GM23338 (cell line): Measurements from ENCODE around the gene SLC38A8. TPM values are rescaled to one million over a fixed set of nuclear protein-coding genes. Genes with fewer than 3 reads are reported as not detected.

Experiments used
- ATAC-seq: fragments of 200-7000 bp; cut with Tn5 transposase; 3 replicates; pipeline ENCODE4 v1.9.1; 2020
- DNase-seq: peaks from one replicate; pipeline ENCODE4 v3.0.0-alpha.2; 2015; ENCODE audit warnings: low spot score
- H2AFZ ChIP-seq: fragments of 200-600 bp; sonication (generic); 2 replicates; pipeline ENCODE4 v1.8.0; 2016; ENCODE audit warnings: antibody characterized with exemption, mild to moderate bottlenecking, moderate library complexity
- H3F3A ChIP-seq: fragments of 200-600 bp; sonication (generic); replicated peaks from 2 replicates; pipeline ENCODE4 v1.8.0; 2017; ENCODE audit warnings: antibody characterized with exemption, mixed run types, low read depth
- H3K27ac ChIP-seq: fragments of 200-600 bp; sonication (generic); 2 replicates; pipeline ENCODE4 v1.6.1; 2016; ENCODE audit warnings: low read depth
- H3K27me3 ChIP-seq: fragments of 200-600 bp; sonication (generic); 2 replicates; pipeline ENCODE4 v1.8.0; 2016; ENCODE audit warnings: mild to moderate bottlenecking, mixed run types, moderate library complexity; ENCODE audit not compliant: insufficient read depth
- H3K36me3 ChIP-seq: fragments of 200-600 bp; sonication (generic); 2 replicates; pipeline ENCODE4 v1.8.0; 2016; ENCODE audit warnings: mild to moderate bottlenecking; ENCODE audit not compliant: insufficient read depth
- H3K4me1 ChIP-seq: fragments of 200-600 bp; sonication (generic); 2 replicates; pipeline ENCODE4 v1.8.0; 2016; ENCODE audit warnings: mild to moderate bottlenecking, moderate library complexity; ENCODE audit not compliant: insufficient read depth
- H3K4me2 ChIP-seq: fragments of 200-600 bp; sonication (generic); 2 replicates; pipeline ENCODE4 v1.7.1; 2017; ENCODE audit warnings: mixed run types
- H3K4me3 ChIP-seq: fragments of 200-600 bp; sonication (generic); 2 replicates; pipeline ENCODE4 v1.6.1; 2016; ENCODE audit warnings: mixed run types
- H3K79me2 ChIP-seq: fragments of 200-600 bp; sonication (generic); replicated peaks from 2 replicates; pipeline ENCODE4 v1.8.0; 2017; ENCODE audit warnings: mild to moderate bottlenecking; ENCODE audit not compliant: insufficient read depth
- H3K9me2 ChIP-seq: fragments of 200-600 bp; sonication (generic); 2 replicates; pipeline ENCODE4 v1.8.0; 2017; ENCODE audit not compliant: insufficient read depth
- H4K20me1 ChIP-seq: fragments of 200-600 bp; sonication (generic); replicated peaks from 2 replicates; pipeline ENCODE4 v1.8.0; 2017; ENCODE audit warnings: mild to moderate bottlenecking; ENCODE audit not compliant: insufficient read depth
- H3K27ac Mint-ChIP-seq: 2 replicates; pipeline ENCODE4 v1.8.0; 2020; ENCODE audit warnings: inconsistent platforms, mild to moderate bottlenecking, moderate library complexity, mixed read lengths
- H3K27me3 Mint-ChIP-seq: 3 replicates; pipeline ENCODE4 v1.8.0; 2022; ENCODE audit warnings: low read depth, mild to moderate bottlenecking, moderate library complexity, mixed read lengths, inconsistent platforms; ENCODE audit not compliant: insufficient read depth, poor library complexity
- H3K36me3 Mint-ChIP-seq: 3 replicates; pipeline ENCODE4 v1.8.0; 2021; ENCODE audit warnings: low read depth, mild to moderate bottlenecking, inconsistent platforms, moderate library complexity, mixed read lengths
- H3K4me1 Mint-ChIP-seq: 3 replicates; pipeline ENCODE4 v1.8.0; 2020; ENCODE audit warnings: mild to moderate bottlenecking, inconsistent platforms, mixed read lengths
- H3K4me3 Mint-ChIP-seq: 3 replicates; pipeline ENCODE4 v1.8.0; 2021; ENCODE audit warnings: moderate library complexity, mild to moderate bottlenecking, inconsistent platforms, mixed read lengths
- H3K9me3 Mint-ChIP-seq: 3 replicates; pipeline ENCODE4 v1.8.0; 2020; ENCODE audit warnings: moderate library complexity, mild to moderate bottlenecking, inconsistent platforms, mixed read lengths
- CREB1 ChIP-seq: fragments of 250-450 bp; sonication (Bioruptor Pico); IDR thresholded peaks from 2 replicates; pipeline ENCODE4 v1.5.0; 2020; ENCODE audit warnings: low read depth, mild to moderate bottlenecking, moderate library complexity
- EZH2 ChIP-seq: fragments of 200-600 bp; sonication (generic); IDR thresholded peaks from one replicate; pipeline ENCODE4 v1.8.0; 2017; ENCODE audit warnings: antibody characterized with exemption, mild to moderate bottlenecking, low read depth; ENCODE audit not compliant: unreplicated experiment
- EZH2phosphoT487 ChIP-seq: fragments of 200-600 bp; sonication (generic); IDR thresholded peaks from one replicate; pipeline ENCODE4 v1.8.1; 2018; ENCODE audit warnings: antibody characterized with exemption; ENCODE audit not compliant: unreplicated experiment
- JUNB ChIP-seq: IDR thresholded peaks from one replicate; pipeline ENCODE4 v1.6.1; 2016; ENCODE audit warnings: antibody characterized with exemption; ENCODE audit not compliant: unreplicated experiment
- NANOG ChIP-seq: IDR thresholded peaks from 2 replicates; pipeline ENCODE4 v1.6.1; 2016; ENCODE audit warnings: antibody characterized with exemption, borderline replicate concordance
- POLR2AphosphoS5 ChIP-seq: IDR thresholded peaks from 2 replicates; pipeline ENCODE4 v1.6.1; 2016; ENCODE audit warnings: antibody characterized with exemption, low read depth
- STAT1 ChIP-seq: IDR thresholded peaks from one replicate; pipeline ENCODE4 v1.6.1; 2016; ENCODE audit warnings: antibody characterized with exemption; ENCODE audit not compliant: unreplicated experiment
- ZNF114 ChIP-seq: fragments of 250-450 bp; sonication (Bioruptor Pico); IDR thresholded peaks from 2 replicates; pipeline ENCODE4 v1.5.0; 2020; ENCODE audit warnings: mild to moderate bottlenecking, moderate library complexity
- ZNF331 ChIP-seq: fragments of 250-450 bp; sonication (Bioruptor Pico); IDR thresholded peaks from 2 replicates; pipeline ENCODE4 v1.5.0; 2020; ENCODE audit warnings: low read depth, mild to moderate bottlenecking, moderate library complexity
- polyA plus RNA-seq: library from polyadenylated mRNA; unstranded; fragments of >200 nt; fragmentation: Nextera tagmentation; extraction: Ambion mirVana; gene quantifications from 2 replicates; pipeline ENCODE4 v1.2.1, GENCODE V29; 2016
- total RNA-seq: library from RNA; depleted of rRNA; stranded (reverse); fragments of >200 nt; shearing (Covaris generic); gene quantifications from 2 replicates; pipeline ENCODE4 v1.2.3, GENCODE V29; 2014
- TF ChIP-seq, protein P1 (sequence below): IDR thresholded peaks from 2 replicates; pipeline ENCODE4 v1.6.1; 2016; ENCODE audit warnings: antibody characterized with exemption
- TF ChIP-seq, protein P2 (sequence below): IDR thresholded peaks from one replicate; pipeline ENCODE4 v1.6.1; 2018; ENCODE audit warnings: antibody characterized with exemption; ENCODE audit not compliant: unreplicated experiment
- TF ChIP-seq, protein P3 (sequence below): fragments of 250-450 bp; sonication (Bioruptor Pico); IDR thresholded peaks from 2 replicates; pipeline ENCODE4 v1.5.0; 2020; ENCODE audit warnings: mild to moderate bottlenecking, moderate library complexity
- TF ChIP-seq, protein P4 (sequence below), 2 experiments: fragments of 200-600 bp in 1 of 2; sonication (generic) in 1 of 2; conservative IDR thresholded peaks; 2 replicates each; pipeline versions ENCODE4 v1.5.1 to v1.6.1; 2016 to 2017; ENCODE audit warnings: antibody characterized with exemption in 2 of 2, low read depth in 2 of 2, mild to moderate bottlenecking in 2 of 2, moderate library complexity in 1 of 2

The SLC38A8 gene
- total and polyA plus RNA-seq, 2 experiments from 2014 or later: not detected

DNA sequence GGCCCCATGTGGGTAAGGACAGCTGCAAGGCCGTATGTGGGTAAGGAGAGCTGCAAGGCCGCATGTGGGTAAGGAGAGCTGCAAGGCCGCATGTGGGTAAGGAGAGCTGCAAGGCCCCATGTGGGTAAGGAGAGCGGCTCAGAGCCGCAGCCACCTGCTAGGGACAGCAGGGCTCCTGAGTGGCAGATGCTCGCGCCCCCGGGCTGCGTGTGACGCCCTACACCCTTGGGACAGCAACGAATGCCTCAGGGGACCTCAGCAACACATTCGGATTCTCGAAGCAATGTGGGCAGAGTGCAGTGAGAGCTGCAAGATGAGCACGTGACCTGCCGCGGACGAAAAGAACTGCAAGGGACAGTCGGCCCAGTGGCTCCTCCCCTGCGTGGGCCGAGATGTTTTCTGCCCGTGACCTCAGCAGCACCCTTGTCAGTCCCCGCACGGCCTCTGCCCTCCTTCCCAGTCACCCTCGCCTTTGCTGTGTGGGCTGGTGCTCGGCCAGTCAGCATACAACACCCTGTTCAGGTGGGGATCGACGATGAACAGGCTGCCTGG lies 9.6 kb upstream of the SLC38A8 start:
- Histone ChIP-seq H3K4me2 (no peak overlapping the region), H3K36me3 (no peaks in the 10 kb centered on the region), H3F3A (no peaks in the 10 kb centered on the region), H4K20me1 (no peaks in the 10 kb centered on the region), H3K4me3 (no peak overlapping the region), H3K9me2 (no peaks in the 10 kb centered on the region), H3K4me1 (no peaks in the 10 kb centered on the region), H3K27me3 (no peaks in the 10 kb centered on the region), H3K79me2 (no peaks in the 10 kb centered on the region), H3K27ac (no peak overlapping the region), H2AFZ (no peak overlapping the region)
- TF ChIP-seq, protein P1, sequence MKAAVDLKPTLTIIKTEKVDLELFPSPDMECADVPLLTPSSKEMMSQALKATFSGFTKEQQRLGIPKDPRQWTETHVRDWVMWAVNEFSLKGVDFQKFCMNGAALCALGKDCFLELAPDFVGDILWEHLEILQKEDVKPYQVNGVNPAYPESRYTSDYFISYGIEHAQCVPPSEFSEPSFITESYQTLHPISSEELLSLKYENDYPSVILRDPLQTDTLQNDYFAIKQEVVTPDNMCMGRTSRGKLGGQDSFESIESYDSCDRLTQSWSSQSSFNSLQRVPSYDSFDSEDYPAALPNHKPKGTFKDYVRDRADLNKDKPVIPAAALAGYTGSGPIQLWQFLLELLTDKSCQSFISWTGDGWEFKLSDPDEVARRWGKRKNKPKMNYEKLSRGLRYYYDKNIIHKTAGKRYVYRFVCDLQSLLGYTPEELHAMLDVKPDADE: no peak
- TF ChIP-seq CREB1 (CRISPR knock-in tag): no peak
- no peak for TF ChIP-seq STAT1
- no peak for TF ChIP-seq POLR2AphosphoS5
- no peak for TF ChIP-seq JUNB
- TF ChIP-seq, protein P2, sequence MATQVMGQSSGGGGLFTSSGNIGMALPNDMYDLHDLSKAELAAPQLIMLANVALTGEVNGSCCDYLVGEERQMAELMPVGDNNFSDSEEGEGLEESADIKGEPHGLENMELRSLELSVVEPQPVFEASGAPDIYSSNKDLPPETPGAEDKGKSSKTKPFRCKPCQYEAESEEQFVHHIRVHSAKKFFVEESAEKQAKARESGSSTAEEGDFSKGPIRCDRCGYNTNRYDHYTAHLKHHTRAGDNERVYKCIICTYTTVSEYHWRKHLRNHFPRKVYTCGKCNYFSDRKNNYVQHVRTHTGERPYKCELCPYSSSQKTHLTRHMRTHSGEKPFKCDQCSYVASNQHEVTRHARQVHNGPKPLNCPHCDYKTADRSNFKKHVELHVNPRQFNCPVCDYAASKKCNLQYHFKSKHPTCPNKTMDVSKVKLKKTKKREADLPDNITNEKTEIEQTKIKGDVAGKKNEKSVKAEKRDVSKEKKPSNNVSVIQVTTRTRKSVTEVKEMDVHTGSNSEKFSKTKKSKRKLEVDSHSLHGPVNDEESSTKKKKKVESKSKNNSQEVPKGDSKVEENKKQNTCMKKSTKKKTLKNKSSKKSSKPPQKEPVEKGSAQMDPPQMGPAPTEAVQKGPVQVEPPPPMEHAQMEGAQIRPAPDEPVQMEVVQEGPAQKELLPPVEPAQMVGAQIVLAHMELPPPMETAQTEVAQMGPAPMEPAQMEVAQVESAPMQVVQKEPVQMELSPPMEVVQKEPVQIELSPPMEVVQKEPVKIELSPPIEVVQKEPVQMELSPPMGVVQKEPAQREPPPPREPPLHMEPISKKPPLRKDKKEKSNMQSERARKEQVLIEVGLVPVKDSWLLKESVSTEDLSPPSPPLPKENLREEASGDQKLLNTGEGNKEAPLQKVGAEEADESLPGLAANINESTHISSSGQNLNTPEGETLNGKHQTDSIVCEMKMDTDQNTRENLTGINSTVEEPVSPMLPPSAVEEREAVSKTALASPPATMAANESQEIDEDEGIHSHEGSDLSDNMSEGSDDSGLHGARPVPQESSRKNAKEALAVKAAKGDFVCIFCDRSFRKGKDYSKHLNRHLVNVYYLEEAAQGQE: no peak
- TF ChIP-seq, protein P3, sequence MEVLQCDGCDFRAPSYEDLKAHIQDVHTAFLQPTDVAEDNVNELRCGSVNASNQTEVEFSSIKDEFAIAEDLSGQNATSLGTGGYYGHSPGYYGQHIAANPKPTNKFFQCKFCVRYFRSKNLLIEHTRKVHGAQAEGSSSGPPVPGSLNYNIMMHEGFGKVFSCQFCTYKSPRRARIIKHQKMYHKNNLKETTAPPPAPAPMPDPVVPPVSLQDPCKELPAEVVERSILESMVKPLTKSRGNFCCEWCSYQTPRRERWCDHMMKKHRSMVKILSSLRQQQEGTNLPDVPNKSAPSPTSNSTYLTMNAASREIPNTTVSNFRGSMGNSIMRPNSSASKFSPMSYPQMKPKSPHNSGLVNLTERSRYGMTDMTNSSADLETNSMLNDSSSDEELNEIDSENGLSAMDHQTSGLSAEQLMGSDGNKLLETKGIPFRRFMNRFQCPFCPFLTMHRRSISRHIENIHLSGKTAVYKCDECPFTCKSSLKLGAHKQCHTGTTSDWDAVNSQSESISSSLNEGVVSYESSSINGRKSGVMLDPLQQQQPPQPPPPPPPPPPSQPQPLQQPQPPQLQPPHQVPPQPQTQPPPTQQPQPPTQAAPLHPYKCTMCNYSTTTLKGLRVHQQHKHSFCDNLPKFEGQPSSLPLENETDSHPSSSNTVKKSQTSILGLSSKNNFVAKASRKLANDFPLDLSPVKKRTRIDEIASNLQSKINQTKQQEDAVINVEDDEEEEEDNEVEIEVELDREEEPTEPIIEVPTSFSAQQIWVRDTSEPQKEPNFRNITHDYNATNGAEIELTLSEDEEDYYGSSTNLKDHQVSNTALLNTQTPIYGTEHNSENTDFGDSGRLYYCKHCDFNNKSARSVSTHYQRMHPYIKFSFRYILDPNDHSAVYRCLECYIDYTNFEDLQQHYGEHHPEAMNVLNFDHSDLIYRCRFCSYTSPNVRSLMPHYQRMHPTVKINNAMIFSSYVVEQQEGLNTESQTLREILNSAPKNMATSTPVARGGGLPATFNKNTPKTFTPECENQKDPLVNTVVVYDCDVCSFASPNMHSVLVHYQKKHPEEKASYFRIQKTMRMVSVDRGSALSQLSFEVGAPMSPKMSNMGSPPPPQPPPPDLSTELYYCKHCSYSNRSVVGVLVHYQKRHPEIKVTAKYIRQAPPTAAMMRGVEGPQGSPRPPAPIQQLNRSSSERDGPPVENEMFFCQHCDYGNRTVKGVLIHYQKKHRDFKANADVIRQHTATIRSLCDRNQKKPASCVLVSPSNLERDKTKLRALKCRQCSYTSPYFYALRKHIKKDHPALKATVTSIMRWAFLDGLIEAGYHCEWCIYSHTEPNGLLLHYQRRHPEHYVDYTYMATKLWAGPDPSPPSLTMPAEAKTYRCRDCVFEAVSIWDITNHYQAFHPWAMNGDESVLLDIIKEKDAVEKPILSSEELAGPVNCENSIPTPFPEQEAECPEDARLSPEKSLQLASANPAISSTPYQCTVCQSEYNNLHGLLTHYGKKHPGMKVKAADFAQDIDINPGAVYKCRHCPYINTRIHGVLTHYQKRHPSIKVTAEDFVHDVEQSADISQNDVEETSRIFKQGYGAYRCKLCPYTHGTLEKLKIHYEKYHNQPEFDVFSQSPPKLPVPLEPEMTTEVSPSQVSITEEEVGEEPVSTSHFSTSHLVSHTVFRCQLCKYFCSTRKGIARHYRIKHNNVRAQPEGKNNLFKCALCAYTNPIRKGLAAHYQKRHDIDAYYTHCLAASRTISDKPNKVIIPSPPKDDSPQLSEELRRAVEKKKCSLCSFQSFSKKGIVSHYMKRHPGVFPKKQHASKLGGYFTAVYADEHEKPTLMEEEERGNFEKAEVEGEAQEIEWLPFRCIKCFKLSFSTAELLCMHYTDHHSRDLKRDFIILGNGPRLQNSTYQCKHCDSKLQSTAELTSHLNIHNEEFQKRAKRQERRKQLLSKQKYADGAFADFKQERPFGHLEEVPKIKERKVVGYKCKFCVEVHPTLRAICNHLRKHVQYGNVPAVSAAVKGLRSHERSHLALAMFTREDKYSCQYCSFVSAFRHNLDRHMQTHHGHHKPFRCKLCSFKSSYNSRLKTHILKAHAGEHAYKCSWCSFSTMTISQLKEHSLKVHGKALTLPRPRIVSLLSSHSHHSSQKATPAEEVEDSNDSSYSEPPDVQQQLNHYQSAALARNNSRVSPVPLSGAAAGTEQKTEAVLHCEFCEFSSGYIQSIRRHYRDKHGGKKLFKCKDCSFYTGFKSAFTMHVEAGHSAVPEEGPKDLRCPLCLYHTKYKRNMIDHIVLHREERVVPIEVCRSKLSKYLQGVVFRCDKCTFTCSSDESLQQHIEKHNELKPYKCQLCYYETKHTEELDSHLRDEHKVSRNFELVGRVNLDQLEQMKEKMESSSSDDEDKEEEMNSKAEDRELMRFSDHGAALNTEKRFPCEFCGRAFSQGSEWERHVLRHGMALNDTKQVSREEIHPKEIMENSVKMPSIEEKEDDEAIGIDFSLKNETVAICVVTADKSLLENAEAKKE (CRISPR knock-in tag): no peak
- no peak for TF ChIP-seq ZNF331 (CRISPR knock-in tag)
- TF ChIP-seq EZH2: no peak
- TF ChIP-seq ZNF114: no peak
- no peak for TF ChIP-seq NANOG
- no peak for TF ChIP-seq EZH2phosphoT487
- TF ChIP-seq, protein P4, sequence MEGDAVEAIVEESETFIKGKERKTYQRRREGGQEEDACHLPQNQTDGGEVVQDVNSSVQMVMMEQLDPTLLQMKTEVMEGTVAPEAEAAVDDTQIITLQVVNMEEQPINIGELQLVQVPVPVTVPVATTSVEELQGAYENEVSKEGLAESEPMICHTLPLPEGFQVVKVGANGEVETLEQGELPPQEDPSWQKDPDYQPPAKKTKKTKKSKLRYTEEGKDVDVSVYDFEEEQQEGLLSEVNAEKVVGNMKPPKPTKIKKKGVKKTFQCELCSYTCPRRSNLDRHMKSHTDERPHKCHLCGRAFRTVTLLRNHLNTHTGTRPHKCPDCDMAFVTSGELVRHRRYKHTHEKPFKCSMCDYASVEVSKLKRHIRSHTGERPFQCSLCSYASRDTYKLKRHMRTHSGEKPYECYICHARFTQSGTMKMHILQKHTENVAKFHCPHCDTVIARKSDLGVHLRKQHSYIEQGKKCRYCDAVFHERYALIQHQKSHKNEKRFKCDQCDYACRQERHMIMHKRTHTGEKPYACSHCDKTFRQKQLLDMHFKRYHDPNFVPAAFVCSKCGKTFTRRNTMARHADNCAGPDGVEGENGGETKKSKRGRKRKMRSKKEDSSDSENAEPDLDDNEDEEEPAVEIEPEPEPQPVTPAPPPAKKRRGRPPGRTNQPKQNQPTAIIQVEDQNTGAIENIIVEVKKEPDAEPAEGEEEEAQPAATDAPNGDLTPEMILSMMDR (conservative IDR thresholded peaks at IDR 0.05; ENCODE audit: low read depth in 2 of 2): no peak
- H3K4me1 Mint-ChIP-seq: no peaks in the 10 kb centered on the region
- DNase-seq (no peak), ATAC-seq (no peak)
- peaks cover 46% of the 10 kb centered on the region for H3K36me3 Mint-ChIP-seq
- no peak overlapping the region for H3K27ac Mint-ChIP-seq
- H3K9me3 Mint-ChIP-seq: no peaks in the 10 kb centered on the region; the same call in 1 of the 3 replicates
- no peak overlapping the region for H3K4me3 Mint-ChIP-seq
- peaks cover 16% of the 10 kb centered on the region for H3K27me3 Mint-ChIP-seq
